HG02981 (cell line): ENCODE results near the gene SOWAHB.

ENCODE experiments used
- ATAC-seq: cut with Tn5 transposase; IDR thresholded peaks from one replicate; pipeline ENCODE4 v1.9.1; 2021; ENCODE audit warnings: mild to moderate bottlenecking, moderate library complexity; ENCODE audit not compliant: unreplicated experiment

Gene SOWAHB

GRCh38 chr4:76897536-76898384 is at the start of gene SOWAHB:
SOWAHB (minus strand) TSS chr4:76898144; CDS start chr4:76897849, 295 bp downstream.
- no peak for ATAC-seq

DNA sequence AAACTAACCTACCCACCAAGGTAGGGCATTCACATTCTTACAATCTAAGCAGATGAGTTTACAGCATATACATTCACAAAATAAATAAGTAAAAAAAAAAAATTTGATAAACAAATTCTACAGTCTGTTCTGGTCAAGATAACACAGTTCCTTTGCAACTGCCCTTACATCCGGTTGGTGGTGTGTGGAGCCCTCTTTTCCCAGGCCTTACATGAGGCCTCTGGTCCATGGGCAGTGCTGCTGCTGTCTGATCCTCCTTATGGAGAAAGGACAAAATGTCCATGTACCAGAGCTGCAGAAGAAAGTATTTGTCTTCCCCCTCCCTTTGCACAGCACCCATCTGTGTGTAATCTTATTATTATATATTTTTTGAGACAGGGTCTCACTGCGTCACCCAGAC is 49.4 kb upstream of the SOWAHB start:
- no peak for ATAC-seq

DNA sequence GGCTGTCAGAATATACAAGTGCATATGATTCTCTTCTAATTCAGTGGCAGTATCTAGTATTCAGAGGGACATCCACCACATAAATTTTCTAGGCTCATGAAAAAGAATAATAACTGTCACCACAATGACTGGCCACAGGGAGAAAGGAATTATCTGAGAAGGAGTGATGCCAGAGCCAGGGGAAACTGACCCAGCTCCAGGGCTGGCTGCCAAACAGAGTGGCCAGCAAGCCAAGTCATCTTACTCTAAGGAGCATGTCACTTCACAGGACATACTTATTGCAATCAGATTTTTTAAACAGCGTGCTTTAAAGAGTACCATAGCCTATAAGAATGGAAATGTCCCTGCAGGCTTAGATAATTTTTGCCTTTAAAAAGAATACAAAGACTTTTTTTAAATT is 45.8 kb upstream of the SOWAHB start:
- ATAC-seq, result no peak

DNA sequence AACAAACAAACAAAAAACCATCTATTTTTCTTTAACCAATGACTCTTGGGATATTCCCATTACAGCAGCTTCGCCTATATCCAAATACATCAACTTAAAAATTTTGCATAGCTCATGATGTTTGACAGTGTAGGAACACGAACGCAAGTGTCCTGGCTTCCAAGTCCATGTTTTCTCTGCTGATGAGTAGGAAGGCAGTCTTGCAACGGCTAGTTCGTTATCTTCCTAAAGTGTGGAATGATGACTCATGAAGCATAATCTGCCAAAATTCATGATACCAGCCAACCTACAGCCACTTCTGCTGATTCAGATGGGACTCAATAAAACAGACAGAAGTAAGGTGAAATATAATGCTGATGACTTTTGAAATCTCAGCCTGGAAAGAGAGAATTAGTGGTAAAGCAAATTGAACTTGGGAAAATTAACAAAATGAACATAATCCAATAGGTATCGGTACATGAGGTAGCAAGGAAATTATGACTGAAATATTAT is 45.2 kb upstream of the SOWAHB start:
- ATAC-seq, result no peak

GRCh38 chr4:76939184-76939583 is 41.2 kb upstream of the SOWAHB start:
- no peak for ATAC-seq

DNA sequence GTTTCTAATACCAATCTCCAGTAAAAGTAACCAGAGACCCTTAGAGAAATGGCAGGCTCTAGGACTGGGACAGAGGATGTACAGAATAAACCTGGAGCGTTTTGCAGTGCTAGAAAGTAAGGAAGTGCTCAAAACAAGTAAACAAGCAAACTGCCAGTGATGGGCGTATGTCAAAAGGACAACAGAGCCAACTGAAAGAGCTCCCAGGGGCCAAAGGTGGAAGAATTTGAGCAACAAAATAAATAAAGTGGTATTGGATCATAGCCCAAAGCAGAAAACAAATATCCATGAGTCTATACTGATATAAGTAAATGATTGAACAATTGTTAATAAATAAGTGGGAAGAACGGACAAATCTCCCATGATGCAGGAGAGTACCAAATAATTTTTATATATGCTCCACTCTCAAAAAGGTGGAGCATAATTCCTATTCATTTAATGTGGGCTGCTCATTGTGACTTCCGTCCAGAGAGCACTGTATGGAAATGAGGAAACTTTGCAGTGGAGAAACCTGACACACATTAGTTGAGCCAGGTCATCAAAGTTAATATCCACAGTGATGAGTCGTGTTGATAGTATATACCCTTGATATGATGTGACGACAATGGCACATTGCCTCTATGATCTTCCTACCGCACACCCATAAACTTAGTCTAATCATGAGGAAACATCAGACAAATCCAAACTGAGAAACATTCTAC is 33.8 kb upstream of the SOWAHB start:
- ATAC-seq, result no peak

DNA sequence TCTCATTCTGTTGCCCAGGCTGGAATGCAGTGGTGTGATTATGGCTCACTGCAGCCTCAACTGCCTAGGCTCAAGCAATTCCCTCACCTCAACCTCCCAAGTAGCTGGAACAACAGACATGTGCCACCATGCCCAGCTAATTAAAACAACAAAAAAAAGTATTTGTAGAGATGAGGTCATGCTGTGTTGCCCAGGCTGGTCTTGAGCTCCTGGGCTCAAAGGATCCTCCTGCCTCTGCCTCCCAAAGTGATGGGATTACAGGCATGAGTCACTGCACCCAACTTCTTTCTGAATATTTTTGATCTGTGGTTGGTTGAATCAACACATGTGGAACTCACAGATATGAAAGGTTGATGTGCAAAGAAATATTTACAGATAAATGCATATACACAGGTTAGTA is 33.1 kb upstream of the SOWAHB start:
- ATAC-seq, result no peak

DNA sequence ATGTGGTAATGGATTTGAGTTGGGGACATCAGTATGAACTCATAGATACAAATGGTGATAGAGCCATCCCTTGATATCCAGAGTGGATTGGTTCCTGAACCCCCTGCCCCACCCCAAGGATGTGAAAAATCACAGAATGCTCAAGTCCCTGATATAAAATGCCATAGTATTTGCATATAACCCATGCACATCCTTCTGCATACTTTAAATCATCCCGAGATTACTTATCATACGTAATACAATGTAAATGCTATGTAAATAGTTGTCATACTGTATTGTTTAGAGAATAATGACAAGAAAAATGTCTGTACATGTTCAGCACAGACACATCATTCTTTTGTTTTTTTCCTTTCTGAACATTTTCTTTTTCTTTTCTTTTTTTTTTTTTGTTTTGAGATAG is 32.7 kb upstream of the SOWAHB start:
- ATAC-seq, result no peak

DNA sequence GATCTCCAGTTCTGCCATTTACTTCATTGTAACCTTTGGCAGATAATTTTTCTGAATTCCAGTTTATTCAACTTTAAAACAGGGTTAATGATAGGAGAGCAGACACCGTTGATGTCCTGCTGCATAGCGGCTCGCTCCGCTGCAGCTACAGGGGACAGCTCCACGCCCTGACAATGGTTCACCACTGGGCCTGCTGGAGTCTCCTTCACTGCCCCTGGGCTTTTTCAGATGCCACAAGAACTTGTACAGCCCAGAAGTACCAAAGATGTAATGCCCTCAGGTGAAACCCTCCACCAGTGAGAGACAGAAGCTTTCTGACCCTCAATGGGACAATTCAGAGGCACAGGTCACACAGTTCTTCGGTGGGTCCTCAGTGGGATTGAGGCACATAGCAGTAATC is 28.9 kb upstream of the SOWAHB start:
- no peak for ATAC-seq

DNA sequence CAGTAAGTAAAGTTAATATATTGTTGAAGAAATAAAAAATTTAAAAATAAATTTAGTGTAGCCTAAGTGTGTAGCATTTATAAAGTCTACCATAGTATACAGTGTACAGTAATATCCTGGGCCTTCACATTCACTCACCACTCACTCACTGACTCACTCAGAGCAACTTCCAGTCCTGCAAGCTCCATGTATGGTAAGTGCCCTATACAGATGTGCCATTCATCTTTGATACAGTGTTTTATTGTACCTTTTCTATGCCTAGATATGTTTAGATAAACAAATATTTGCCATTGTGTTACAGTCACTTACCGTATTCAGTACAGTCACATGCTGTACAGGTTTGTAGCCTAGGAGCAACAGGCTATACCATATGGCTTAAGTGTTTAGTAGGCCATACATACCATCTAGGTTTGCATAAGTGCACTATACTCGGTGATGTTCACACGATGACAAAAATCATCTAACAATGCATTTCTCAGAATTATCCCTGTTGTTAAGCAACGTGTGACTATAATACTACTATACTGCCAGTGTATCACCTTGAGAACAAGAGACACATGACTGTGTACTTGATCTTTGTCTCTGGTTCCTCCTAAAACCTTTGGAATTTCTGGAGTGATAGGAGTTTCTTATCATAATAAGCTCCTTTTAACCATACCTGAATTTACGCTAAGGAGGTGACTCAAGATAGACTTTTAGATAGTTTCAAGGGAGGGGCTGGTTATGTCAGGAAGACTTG is 25.8 kb upstream of the SOWAHB start:
- no peak for ATAC-seq

DNA sequence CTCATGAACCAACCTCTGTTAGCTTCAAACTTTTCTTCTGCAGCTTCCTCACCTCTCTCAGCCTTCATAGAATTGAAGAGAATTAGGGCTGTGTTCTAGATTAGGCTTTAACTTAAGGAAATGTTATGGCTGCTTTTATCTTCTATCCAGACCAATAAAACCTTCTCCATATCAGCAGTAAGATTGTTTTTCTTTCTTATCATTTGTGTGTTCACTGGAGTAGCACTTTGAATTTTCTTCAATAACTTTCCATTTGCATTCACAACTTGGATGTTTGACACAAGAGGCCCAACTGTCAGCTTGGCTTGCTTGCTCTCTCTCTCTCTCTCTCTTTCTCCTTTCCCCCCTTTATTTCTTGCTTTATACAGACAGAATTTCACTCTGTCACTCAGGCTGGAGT is 22.8 kb upstream of the SOWAHB start:
- ATAC-seq, result no peak

- ATAC-seq, result no peak
These were observed 11.8 kb upstream of the SOWAHB start for GRCh38 chr4:76909711-76910110.

DNA sequence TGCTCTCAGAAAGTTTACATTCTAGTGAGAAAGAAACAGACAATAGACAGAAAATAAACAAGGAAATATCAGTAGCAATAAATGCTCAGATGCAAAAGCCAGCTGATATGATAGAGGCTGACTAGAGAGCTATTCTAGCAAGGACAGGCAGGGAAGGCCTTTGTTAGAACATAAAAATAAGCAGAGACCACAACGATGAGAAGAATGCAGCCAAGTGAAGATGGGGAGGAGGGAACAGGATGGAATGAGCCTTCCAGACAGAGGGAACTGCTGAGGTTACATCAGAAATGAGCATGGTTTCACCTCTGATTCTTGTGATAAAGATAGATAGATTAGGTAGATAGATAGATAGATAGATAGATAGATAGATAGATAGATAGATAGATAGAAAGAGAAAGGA is 7.6 kb upstream of the SOWAHB start:
- ATAC-seq, result no peak

- ATAC-seq, result no peak
These were observed 6.8 kb upstream of the SOWAHB start for GRCh38 chr4:76904646-76905190.

DNA sequence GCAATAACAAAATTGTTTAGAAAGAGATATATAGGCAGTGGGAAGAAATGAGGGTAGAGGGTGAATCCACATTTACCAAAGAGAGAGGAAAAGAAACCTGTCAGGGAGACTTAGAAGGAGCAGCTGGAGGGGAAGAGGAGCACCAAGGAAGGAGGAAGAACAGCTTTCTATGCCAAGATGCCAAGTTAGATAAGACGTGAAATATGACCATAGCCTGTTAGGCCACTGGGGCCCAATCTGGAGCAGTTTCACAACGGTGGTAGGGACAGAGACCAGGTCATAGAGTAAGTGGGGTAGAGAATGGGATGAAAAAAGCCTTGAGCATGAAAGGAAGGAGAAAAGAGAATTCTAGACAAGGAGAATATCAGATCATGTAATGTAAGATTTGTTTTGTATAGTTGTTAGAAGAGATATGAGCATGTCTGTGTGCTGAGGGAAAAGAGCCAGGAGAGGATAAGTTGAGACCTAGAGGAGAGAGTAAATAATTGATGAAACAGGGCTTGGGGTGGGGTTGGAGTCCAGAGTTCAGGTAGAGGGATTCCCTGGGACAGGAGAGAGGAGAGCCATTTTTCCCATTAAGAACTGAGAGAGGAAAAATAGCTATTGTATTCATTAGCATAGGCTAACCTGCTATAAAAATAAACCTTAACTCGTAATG is 4.4 kb upstream of the SOWAHB start:
- no peak for ATAC-seq

- ATAC-seq, result no peak
These were observed 1.2 kb upstream of the SOWAHB start for GRCh38 chr4:76898949-76899645.

DNA sequence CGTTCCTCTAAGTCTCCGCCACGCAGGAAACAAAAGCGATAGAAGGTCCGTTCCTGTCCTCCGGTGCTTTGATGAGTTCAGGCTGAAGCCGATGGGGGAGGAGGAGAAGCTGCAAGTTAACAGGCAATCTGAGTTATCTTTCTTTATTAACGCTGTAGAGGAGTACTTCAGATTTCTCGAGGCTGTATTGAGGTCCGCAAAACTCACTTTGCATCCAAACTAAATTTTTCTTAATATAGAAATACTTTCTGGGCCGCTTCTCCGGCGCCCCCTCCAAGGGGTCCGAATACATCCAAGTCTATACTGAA is 395 bp upstream of the SOWAHB start:
- no peak for ATAC-seq

GRCh38 chr4:76896614-76897535 is 1.1 kb downstream of the SOWAHB start:
- ATAC-seq, result no peak

DNA sequence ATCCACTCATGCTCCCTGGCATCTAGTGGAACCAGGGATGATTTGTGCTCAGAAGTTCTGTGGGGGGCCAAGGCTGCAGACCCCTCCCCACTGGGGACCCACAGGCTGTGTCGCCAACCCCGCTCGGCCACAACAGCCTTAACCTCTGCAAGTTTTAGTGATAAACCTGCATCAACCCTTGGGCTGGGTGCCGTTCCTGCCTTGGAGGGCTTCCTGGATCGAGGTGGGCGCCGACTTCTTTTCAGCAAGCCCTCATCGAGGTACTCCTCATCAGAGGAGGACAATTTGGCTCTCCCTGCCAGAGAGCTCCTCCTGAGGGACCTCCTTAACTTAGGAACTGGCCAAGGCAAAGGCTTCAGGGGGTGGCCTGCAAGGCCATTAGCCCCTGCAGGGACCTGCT is 1.9 kb downstream of the SOWAHB start:
- ATAC-seq, result no peak
